Retinal pigment epithelial cell (primary cell): ENCODE results near the gene SSBP3.

ENCODE experiments used
- DNase-seq: peaks from one replicate; pipeline ENCODE4 v3.0.0-alpha.2; 2010; ENCODE audit warnings: low read depth
- H3K4me3 ChIP-seq: 2 replicates; pipeline ENCODE4 v1.5.1; 2011; ENCODE audit warnings: mild to moderate bottlenecking, low read length, control low read depth, moderate library complexity
- CTCF ChIP-seq: conservative IDR thresholded peaks from 2 replicates; pipeline ENCODE4 v1.5.1; 2011; ENCODE audit warnings: low read depth, low read length, control low read depth, inconsistent platforms

SSBP3 gene

GRCh38 chr1:54363925-54364324 is 42.3 kb downstream of the SSBP3 start:
- no peak for TF ChIP-seq CTCF
- no peak for DNase-seq

GRCh38 chr1:54362881-54363340 is 43.3 kb downstream of the SSBP3 start:
- no peak for TF ChIP-seq CTCF
- DNase-seq, result no peak
- no peak overlapping the region for H3K4me3 ChIP-seq

More at GRCh38 chr1:54363925-54364324, 42.3 kb downstream of the SSBP3 start:
- no peak overlapping the region for H3K4me3 ChIP-seq

GRCh38 chr1:54361342-54361741 is 44.9 kb downstream of the SSBP3 start:
- no peak overlapping the region for H3K4me3 ChIP-seq
- no peak for TF ChIP-seq CTCF
- DNase-seq, result no peak

GRCh38 chr1:54360165-54361005 is 45.8 kb downstream of the SSBP3 start:
- DNase-seq, result no peak
- no peak overlapping the region for H3K4me3 ChIP-seq
- TF ChIP-seq CTCF, result peak; percentile 14

GRCh38 chr1:54359393-54360162 is 46.6 kb downstream of the SSBP3 start:
- no peak overlapping the region for H3K4me3 ChIP-seq
- no peak for DNase-seq
- TF ChIP-seq CTCF, result no peak

- DNase-seq, result no peak
- no peak for TF ChIP-seq CTCF
- H3K4me3 ChIP-seq, result no peak overlapping the region
Measured at GRCh38 chr1:54358503-54359168, 47.6 kb downstream of the SSBP3 start.
